Hypothalamus (tissue), 51 donors: ENCODE results near the gene ZNF565.
"Not testable (repeated sequence)": the region's sequence is repeated elsewhere in the genome, so short reads cannot be mapped to it uniquely, and the experiment has no call there.

ENCODE experiments used
- DNase-seq, 51 donors: peaks; one replicate each; lab custom pipeline; 2025; lab: John Stamatoyannopoulos, UW

Gene ZNF565

DNA sequence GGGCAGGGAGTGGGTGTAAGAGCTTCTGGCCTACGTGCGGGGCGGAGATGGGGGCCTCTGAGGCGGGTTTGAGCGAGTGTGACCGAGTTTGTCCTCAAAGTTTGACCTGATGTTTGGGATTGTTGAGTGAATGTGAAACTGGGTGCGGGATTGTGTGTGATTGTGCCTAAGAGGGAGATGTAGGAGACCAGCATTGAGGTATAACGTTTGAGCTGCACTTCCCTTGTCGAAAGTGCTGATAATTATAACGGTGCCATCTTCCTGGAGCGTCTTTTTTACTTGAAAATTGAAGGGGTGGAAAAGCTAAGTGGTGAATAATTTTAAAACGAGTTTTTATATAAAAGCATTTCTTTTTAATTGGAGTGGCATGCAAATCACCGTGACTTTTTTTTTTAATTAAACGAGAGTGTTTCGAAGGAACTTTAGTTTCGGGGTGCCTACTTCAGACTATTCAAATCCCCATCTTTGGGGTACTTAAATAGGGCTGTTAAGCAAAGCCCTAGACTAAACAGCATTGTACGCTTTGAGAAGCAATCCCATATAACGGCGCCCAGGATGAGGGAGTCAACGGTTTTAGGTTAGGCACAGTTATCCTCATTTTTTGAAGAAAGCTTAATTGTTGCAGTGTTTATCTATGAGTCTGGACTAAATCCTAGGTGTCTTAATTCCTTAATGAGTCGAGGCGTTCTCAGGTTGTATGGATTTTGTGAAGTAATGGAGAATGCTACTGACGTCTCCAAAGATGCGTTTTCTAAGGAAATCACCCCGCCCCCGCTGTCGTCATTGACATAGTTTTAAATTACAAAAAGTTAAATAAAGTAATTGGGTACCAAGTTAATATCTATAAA is 1.0 kb upstream of the ZNF565 start:
- DNase-seq = peak in 1 of 51 donors; percentile 3

DNA sequence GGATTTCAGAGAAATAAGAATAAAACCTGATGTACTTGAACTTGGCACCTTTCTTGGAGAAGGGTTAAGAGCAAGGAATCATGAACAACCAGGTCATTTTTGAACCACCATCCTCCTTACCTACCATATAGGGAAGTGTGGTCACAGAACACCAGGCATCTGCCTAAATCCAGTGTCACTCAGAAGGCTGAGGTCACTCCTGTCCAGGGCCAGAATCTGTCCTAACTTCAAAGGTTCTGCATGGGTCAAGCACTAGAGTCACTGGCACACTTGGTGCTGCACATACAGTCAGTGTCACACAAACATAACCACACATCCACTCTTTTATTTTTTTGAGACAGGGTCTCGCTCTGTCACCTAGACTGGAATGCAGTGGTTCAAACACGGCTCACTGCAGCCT is 1.6 kb downstream of the ZNF565 start:
- no peak for DNase-seq

DNA sequence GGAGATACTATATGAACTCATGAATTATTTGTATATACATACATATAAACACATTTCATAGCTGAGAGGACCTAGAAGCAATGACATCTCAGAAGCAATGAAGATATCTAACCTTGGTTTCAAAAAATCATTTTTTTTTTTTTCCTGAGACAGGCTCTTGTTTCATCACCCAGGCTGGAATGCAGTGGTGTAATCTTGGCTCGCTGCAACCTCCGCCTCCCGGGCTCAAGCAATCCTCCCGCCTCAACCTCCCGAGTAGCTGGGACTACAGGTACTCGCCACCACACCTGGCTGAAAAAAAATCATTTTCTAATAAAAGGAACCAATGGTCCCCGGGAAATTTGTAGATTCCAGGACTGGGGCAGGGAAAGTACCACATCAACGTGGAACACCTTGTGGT is 4.0 kb downstream of the ZNF565 start:
- no peak for DNase-seq

DNA sequence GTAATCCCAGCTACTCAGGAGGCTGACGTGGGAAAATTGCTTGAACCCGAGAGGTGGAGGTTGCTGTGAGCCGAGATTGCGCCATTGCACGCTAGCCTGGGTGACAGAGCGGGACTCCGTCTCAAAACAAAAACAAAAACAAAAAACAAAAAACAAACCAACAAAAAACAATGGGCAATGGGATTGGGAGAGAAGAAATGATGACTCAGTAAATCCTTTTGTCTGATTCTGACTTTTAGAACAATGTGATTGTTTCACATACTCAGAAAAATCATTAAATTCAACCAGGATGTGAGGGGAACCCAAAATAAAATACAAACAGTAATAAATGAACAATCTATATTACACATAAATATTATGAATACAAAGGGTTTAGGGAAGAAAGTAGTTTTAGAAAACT is 5.1 kb downstream of the ZNF565 start:
- DNase-seq = peak in 1 of 51 donors; percentile 8

DNA sequence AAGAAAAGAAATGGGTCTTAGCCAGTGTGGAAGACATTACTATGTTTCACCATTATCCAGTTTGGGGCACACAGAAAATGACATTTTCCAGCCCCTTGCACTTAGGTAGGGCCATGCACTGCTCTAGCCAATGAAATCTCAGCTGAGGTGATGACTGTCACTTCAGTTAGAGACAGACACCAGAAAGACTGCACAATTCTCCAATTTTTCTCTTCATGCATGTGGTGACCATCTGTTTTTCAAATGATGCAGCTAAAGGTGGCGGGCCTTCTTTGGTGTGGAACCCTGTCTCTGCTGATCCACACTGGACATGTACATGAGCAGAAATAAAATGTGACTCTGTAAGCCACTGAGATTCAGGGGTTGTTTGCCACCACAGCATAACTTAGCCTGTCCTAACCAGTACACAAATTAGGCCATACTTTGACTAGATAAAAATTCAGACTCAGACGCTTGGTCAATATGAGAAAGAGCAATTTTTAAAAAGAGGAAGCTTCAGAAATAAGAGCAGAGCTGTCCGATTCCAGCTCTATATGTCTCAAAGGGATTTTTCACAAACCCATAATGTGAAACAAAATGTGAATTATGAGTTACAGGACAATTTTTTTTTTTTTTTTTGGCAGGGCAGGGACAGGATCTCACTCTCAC is 6.7 kb downstream of the ZNF565 start:
- DNase-seq = no peak

DNA sequence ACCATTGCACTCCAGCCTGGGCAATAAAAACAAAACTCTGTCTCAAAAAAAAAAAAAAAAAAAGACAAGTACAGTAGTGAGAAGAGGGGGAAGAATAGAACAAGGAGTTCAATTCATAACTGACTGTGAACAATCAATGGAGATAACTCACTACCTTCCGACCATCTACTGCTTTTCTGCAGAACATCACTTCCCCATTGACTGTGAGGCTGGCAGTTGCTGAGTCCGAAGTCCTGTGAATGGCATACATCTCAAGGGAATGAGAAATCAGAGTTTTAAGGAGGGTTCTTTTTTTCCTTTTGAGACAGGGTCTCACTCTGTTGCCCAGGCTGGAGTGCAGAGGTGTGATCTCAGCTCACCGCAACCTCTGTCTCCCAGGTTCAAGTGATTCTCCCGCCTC is 11.2 kb downstream of the ZNF565 start:
- DNase-seq = no peak

DNA sequence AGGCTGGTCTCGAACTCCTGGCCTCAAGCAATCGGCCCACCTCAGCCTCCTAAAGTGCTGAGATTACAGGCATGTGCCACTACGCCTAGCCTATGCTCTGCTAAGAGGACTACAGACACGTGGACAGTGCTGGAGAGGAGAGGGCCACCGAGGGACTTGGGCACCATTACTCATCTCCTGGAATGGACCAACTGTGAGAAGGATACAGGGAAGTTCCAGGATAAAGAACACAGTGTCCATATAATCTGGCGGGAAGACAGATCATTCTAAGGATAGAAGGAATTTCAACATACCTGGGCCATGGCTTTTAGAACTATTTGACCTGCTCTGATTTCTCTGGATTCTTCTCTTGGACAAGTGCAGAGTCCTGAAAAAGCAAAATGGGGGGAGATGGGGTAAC is 12.8 kb downstream of the ZNF565 start:
- DNase-seq = no peak

DNA sequence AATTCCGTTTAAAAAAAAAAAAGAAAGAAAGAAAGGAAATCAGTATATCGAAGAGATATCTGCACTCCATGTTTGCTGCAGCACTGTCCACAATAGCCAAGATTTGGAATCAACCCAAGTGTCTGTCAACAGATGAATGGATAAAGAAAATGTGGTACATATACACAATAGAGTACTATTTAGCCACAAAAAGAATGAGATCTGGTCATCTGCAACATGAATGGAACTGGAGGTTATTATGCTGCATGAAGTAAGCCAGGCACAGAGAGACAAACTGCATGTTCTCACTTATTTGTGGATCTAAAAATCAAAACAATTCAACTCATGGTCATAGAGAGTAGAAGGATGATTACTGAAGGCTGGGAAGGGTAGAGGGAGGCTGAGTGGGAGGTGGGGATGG is 16.3 kb downstream of the ZNF565 start:
- DNase-seq = peak in 11 of 51 donors; percentile 3 to 88 (median 19)

DNA sequence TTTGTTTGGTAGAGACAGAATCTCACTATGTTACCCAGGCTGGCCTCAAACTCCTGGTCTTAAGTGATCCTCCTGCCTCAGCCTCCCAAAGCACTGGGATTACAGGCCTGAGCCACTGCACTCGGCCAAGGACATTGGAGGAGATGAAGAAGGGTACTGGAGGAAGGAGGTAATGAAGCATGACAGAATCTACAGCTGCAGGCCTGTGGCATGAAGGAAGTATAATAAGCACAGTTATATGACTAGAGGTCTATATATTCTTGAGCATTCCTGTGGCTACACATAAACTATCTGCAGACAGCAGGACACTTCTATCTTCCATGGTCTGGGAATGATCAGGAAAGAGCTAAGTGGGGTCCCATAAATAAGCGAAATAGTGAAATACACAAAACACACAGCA is 18.2 kb downstream of the ZNF565 start:
- no peak for DNase-seq

DNA sequence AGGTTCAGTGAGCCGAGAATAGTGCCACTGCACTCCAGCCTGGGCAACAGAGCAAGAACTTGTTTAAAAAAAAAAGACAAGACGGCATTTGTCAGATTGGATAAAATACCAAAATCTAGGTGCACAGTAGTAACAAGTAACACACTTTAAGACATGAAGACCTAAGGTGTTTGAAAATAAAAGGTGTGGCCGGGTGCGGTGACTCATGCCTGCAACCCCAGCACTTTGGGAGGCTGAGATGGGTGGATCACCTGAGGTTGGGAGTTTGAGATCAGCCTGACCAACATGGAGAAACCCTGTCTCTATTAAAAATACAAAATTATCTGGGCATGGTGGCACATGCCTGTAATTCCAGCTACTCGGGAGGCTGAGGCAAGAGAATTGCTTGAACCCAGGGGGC is 27.7 kb downstream of the ZNF565 start:
- not testable (repeated sequence) for DNase-seq

DNA sequence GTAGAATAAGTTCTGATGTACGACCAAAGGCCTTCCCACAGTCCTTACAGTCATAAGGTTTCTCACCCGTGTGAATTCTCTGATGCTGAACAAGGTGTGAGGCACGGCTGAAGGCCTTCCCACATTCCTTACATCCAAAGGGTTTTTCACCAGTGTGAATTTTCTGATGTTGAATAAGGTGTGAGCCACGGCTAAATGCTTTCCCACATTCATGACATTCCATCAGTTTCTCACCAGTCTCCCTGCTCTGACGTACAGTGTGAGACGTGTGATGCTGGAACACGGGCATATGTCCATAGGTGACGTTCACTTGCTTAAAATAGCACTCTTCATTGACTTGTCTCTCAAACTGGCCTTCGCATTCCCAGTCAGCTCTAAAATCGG is 31.2 kb downstream of the ZNF565 start:
- no peak for DNase-seq

DNA sequence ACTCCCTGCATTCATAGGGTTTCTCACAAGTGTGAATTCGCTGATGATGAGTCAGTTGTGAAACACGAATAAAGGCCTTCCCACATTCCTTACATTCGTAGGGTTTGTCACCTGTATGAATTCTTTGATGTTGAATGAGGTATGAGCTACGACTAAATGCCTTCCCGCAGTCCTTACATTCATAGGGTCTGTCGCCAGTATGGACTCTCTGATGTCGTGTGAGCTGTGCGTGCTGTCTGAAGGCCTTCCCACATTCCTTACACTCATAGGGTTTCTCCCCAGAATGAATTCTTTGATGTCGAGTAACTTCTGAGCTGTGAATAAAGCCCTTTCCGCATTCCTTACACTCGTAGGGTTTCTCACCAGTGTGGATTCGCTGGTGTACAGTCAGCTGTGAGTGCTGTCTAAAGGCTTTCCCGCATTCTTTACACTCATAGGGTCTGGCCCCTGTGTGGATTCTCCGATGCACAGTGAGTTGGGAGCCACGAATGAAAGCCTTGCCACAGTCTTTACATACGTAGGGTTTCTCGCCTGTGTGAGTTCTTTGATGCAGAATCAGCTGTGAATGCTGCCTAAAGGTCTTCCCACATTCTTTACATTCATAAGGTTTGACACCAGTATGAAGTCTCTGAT is 31.7 kb downstream of the ZNF565 start:
- DNase-seq = no peak

DNA sequence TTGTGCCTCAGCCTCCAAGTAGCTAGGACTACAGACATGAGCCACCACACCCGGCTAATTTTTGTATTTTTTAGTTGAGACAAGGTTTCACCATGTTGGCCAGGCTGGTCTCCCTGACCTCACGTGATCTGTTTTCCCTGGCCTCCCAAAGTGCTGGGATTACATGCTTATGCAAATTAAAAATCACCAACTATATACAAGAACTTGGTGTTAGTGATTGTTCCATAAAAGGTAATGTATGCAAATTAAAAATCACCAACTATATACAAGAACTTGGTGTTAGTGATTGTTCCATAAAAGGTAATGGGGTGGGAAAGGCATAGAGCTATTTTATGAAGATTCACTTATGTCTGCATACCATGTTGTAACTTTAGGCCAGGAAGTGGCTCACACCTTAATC is 35.4 kb downstream of the ZNF565 start:
- DNase-seq = not testable (repeated sequence)

DNA sequence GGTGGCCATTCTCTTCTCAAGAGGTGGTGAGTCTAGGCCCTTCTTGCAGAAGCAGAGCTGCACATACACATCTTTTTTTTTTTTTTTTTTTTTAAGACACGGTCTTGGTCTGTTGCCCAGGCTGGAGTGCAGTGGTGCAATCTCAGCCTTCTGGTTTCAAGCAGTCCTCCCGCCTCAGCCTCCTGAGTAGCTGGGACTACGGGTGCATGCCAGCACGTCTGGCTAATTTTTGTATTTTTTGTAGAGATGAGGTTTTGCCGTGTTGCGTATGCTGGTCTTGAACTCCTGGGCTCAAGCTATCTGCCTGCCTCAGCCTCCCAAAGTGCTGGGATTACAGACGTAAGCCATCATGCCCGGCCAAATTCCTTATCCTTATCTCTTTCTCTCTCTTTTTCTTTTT is 40.6 kb downstream of the ZNF565 start:
- DNase-seq = not testable (repeated sequence)

DNA sequence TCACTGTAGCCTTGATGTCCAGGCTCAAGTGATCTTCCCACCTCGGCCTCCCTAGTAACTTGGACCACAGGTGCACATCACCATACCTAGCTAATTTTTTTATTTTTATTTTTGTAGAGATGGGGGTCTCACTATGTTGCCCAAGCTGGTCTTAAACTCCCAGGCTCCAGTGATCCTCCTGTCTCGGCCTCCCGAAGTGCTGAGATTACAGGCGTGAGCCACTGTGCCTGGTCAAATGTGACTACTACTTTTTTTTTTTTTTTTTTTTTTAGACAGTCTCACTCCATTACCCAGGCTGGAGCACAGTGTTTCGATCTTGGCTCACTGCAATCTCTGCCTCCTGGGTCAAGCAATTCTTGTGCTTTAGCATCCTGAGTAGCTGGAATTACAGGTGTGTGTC is 41.6 kb downstream of the ZNF565 start:
- DNase-seq = no peak

DNA sequence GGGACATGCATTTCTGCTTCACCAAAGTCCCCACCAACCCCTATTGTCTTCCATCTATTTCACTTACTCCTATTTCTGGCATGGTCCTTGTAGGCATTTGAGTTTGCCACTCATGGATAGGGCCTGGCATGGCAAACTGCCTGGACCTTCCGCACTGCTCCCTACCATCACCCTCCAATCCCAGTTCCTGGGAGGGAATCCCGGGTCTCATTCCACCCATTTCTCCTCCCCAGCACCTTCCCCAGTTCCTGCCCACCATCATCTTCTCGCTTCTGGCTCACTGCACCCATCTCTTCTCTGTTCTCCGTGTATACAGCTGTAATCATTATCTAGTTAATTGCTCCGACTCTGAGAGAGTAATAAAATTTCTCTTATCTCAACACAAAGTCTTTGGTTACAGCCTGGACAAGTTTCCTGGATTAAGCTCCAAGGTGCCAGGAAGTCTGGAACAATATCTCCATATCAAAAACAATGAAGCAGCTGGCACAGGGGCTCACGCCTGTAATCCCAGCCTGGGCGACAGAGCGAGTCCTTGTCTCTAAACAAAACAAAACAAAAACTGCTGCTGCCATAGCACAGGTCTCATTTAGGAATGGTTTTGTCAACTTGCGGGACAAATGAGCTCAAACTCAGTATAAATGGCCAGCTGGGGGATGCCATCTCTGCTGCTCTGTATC is 45.2 kb downstream of the ZNF565 start:
- no peak for DNase-seq

DNA sequence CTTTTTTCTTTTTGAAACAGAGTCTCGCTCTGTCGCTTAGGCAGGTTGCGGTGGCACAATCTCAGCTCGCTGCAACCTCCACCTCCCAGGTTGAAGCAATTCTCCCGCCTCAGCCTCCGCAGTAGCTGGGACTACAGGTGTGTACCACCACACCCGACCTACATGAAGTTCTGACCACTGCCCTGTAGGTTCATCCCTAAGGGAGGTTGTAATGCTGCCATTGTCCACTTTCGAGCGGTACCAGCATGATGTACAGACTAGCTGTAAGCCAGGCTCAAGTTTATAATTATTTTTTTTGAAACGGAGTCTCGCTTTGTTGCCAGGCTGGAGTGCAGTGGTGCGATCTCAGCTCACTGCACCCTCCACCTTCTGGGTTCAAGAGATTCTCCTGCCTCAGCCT is 50.7 kb downstream of the ZNF565 start:
- no peak for DNase-seq

DNA sequence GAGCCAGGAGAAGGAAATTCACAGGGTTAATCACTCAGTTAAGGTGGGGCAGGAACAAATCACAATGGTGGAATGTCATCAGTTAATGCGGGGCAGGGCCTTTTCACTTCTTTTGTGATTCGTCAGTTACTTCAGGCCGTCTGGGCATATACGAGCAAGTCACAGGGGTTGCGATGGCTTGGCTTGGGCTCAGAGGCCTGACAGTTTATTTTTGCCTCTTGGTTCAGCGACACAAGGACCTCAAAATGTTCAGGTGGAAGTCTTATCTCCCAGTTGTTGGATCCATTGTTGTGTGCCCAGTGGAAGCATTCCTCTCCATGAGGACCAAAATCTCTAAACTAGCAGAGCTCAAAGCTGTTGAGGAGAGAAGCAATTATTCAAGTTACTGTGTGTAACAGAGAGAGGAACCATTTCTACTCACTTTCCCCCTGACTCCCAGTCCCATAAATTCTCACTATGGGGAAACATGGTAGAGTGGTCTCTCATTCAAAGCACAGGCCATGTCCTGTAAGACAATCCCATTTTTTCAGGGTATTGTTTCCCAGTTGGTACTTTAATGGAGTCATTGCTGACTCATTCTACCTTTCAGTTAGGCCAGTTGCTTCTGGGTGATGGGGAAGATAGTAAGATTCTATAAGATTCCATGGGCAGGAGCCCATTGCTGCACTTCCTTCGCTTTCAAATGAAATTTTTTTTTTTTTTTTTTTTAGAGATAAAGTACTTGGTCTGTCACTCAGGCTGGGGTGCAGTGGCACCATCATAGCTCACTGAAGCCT is 53.5 kb downstream of the ZNF565 start:
- DNase-seq = no peak

DNA sequence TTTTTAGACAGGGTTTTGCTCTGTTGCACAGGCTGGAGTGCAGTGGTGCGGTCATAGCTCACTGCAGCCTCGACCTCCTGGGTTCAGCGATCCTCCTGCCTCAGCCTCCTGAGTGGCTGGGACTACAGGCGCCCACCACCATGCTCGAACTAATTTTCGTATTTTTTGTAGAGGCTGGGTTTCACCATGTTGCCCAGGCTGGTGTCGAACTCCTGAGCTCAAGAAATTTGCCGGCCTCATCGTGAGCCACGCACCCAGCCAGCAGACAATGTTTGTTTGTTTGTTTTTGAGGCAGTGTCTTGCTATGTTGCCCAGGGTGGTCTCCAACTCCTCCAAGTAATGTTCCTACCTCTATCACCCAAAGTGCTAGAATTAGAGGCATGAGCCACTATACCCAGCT is 61.3 kb downstream of the ZNF565 start:
- DNase-seq = no peak

DNA sequence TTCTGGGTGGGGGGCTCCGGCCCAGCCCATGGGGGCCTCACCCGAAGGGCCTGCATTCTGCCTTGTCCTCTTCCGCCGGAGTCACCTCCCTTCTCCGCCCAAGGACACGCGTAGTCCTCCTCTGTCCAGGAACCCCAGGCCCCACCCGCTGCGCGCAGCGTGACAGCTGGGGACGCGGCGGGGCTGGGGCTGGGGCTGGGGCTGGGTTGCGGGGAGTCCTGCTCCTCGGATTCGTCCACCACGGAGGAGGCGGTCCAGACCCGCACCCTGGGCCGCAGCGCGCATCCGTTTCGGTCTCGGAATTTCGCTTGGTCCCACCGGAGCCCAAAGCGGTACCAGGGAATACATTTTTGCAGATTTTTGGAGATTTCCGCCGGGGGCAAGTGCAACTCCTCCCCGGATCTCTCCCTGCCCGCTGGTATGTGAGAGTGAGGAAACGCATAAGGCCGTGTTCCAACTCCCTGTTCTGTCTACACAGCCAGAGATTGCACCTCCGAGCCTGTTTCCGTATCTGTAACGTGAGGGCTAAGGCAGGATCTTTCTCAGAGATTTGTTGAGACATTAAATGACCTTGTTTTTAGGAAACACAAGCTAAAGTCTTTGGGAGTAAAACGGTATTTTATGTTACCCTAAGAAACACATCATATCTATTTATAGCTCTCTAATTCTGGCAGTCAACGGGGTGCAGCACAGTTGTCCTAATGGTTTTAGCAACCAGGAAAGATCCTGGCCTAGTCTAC is 61.9 kb downstream of the ZNF565 start, which contains the start of gene COX7A1:
TSS of gene COX7A1 (minus strand) at position 96 of the 740 bp plus-strand sequence. CDS start at position 56, 40 bp downstream.
- DNase-seq = peak in 11 of 51 donors; percentile 2 to 45 (median 22)
